Kidney epithelial cell (primary cell): ENCODE results near the gene CD28. TPM values are rescaled to one million over a fixed set of nuclear protein-coding genes. Genes with fewer than 3 reads are reported as not detected.

ENCODE experiments used
- DNase-seq: peaks from one replicate; pipeline ENCODE4 v3.0.0-alpha.2; 2010; ENCODE audit warnings: low read depth
- H3K27me3 ChIP-seq: 2 replicates; pipeline ENCODE4 v1.6.0; 2011; ENCODE audit warnings: low read length; ENCODE audit not compliant: control insufficient read depth, insufficient read depth
- H3K36me3 ChIP-seq: 2 replicates; pipeline ENCODE4 v1.5.1; 2011; ENCODE audit warnings: low read length; ENCODE audit not compliant: control insufficient read depth, insufficient read depth
- H3K4me3 ChIP-seq: 2 replicates; pipeline ENCODE4 v1.5.1; 2011; ENCODE audit warnings: low read depth, mild to moderate bottlenecking, control low read depth, low read length
- total RNA-seq: library from RNA; depleted of rRNA; stranded (reverse); fragments of >200 nt; gene quantifications from 2 replicates; pipeline ENCODE4 v1.2.3, GENCODE V29; 2015
- TF ChIP-seq, protein P1 (sequence below): IDR thresholded peaks from 2 replicates; pipeline ENCODE4 v1.5.1; 2011; ENCODE audit warnings: mild to moderate bottlenecking, moderate library complexity, low read length, control low read depth, inconsistent platforms; ENCODE audit not compliant: insufficient read depth, poor library complexity, severe bottlenecking

The CD28 gene
- total RNA-seq, 1 donor from 2014 or later: not detected

DNA sequence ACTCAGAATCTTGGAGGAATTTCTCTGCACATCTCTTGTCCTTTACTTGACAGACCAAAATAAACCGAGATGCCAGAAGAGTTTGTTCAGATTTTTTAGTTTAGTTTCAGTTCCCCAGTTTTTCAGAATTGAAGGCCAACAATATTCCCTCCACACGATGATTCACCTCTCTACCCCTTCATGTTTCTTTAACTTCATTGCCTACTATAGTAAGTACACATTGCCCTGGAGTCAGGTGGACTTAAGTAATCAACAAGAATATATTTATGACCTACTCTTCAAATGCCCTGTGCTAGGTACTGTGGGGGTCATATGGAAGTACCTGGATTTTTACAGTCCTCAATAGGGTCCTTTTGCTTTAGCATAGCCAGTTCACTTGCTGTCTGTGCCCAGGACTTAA lies 81.5 kb downstream of the CD28 start:
- no peaks in the 10 kb centered on the region for H3K27me3 ChIP-seq
- no peak for DNase-seq
- TF ChIP-seq, protein P1, sequence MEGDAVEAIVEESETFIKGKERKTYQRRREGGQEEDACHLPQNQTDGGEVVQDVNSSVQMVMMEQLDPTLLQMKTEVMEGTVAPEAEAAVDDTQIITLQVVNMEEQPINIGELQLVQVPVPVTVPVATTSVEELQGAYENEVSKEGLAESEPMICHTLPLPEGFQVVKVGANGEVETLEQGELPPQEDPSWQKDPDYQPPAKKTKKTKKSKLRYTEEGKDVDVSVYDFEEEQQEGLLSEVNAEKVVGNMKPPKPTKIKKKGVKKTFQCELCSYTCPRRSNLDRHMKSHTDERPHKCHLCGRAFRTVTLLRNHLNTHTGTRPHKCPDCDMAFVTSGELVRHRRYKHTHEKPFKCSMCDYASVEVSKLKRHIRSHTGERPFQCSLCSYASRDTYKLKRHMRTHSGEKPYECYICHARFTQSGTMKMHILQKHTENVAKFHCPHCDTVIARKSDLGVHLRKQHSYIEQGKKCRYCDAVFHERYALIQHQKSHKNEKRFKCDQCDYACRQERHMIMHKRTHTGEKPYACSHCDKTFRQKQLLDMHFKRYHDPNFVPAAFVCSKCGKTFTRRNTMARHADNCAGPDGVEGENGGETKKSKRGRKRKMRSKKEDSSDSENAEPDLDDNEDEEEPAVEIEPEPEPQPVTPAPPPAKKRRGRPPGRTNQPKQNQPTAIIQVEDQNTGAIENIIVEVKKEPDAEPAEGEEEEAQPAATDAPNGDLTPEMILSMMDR: no peak
- no peak overlapping the region for H3K4me3 ChIP-seq
- H3K36me3 ChIP-seq: no peaks in the 10 kb centered on the region

Other genes with a start within 250 kb of the CD28 start
- gene RAPH1, start 171.3 kb upstream of the CD28 start, total RNA-seq: 18.0 and 28.9 TPM in 2 replicates
- gene CTLA4, start 161.1 kb downstream of the CD28 start, total RNA-seq: not detected in 2 replicates
- not detected in 2 replicates for gene ICOS, start 230.1 kb downstream of the CD28 start, total RNA-seq